ENCODE measurements around the gene MEGF6. TPM values are rescaled to one million over a fixed set of nuclear protein-coding genes. Genes with fewer than 3 reads are reported as not detected.

The MEGF6 gene
- total RNA-seq, 2 donors from 2014 or later = 273 to 304 TPM

DNA sequence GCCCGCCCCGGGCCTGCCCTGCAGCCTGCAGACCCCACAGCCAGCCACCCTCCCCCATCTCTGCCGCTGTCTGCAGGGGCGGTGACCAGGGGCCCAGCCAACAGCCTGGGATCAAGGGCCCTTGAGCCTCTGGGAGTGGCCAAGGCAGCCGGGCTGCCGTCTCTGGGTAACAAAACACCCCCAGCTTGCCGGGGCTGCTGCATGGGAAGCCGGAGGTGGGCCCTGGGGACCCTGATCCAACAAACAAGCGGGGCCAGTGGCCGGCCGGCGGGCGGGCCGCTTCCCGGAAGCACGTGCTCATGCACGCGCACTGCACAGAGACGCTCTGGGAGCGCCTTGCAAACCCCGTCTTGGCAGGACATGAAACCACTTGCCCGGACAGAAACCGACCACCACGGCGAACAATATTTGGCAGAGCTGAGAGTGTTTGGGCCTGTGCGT, 13.2 kb downstream of the MEGF6 start:
- DNase-seq (ENCODE audit: low spot score) (no peak), ATAC-seq (ENCODE audit: insufficient number of reproducible peaks, low FRiP score, low read depth) (no peak)
- Histone ChIP-seq H3K9me3 (no peaks in the 10 kb centered on the region), H3K27me3 (replicated peaks; ENCODE audit: insufficient read depth) (no peaks in the 10 kb centered on the region), H3K27ac (no peak overlapping the region), H3K36me3 (no peaks in the 10 kb centered on the region), H3K4me1 (ENCODE audit: control insufficient read depth in 1 of 2, low read depth in 2 of 2) (no peaks in the 10 kb centered on the region), H3K4me3 (no peak overlapping the region)
- TF ChIP-seq, protein P1, sequence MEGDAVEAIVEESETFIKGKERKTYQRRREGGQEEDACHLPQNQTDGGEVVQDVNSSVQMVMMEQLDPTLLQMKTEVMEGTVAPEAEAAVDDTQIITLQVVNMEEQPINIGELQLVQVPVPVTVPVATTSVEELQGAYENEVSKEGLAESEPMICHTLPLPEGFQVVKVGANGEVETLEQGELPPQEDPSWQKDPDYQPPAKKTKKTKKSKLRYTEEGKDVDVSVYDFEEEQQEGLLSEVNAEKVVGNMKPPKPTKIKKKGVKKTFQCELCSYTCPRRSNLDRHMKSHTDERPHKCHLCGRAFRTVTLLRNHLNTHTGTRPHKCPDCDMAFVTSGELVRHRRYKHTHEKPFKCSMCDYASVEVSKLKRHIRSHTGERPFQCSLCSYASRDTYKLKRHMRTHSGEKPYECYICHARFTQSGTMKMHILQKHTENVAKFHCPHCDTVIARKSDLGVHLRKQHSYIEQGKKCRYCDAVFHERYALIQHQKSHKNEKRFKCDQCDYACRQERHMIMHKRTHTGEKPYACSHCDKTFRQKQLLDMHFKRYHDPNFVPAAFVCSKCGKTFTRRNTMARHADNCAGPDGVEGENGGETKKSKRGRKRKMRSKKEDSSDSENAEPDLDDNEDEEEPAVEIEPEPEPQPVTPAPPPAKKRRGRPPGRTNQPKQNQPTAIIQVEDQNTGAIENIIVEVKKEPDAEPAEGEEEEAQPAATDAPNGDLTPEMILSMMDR (IDR thresholded peaks at IDR 0.05) = no peak

DNA sequence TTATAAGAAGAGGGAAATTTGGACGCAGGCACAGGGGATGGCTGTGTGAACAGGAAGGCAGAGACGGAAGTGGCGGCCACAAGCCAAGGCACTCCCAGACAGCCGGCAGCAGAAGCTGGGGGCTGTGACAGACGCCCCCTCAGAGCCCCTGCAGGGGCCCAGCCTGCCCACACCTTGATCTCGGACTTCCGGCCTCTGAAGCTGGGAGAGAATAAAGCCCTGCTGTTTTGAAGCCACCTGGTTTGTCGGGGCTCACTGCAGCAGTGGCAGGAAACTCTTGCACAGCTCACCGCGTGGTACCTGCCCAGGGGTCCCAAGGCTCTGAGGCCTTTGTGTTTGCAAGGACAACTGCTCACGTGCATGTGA, 13.7 kb downstream of the MEGF6 start:
- H3K9me3 ChIP-seq = no peaks in the 10 kb centered on the region
- TF ChIP-seq, protein P1 (IDR thresholded peaks at IDR 0.05) = no peak
- H3K27ac ChIP-seq = no peak overlapping the region
- no peak for DNase-seq (ENCODE audit: low spot score)
- H3K27me3 ChIP-seq (replicated peaks; ENCODE audit: insufficient read depth) = no peaks in the 10 kb centered on the region
- H3K4me1 ChIP-seq (ENCODE audit: control insufficient read depth in 1 of 2, low read depth in 2 of 2) = no peaks in the 10 kb centered on the region
- H3K4me3 ChIP-seq = no peak overlapping the region
- ATAC-seq (ENCODE audit: insufficient number of reproducible peaks, low FRiP score, low read depth) = no peak
- H3K36me3 ChIP-seq = no peaks in the 10 kb centered on the region

DNA sequence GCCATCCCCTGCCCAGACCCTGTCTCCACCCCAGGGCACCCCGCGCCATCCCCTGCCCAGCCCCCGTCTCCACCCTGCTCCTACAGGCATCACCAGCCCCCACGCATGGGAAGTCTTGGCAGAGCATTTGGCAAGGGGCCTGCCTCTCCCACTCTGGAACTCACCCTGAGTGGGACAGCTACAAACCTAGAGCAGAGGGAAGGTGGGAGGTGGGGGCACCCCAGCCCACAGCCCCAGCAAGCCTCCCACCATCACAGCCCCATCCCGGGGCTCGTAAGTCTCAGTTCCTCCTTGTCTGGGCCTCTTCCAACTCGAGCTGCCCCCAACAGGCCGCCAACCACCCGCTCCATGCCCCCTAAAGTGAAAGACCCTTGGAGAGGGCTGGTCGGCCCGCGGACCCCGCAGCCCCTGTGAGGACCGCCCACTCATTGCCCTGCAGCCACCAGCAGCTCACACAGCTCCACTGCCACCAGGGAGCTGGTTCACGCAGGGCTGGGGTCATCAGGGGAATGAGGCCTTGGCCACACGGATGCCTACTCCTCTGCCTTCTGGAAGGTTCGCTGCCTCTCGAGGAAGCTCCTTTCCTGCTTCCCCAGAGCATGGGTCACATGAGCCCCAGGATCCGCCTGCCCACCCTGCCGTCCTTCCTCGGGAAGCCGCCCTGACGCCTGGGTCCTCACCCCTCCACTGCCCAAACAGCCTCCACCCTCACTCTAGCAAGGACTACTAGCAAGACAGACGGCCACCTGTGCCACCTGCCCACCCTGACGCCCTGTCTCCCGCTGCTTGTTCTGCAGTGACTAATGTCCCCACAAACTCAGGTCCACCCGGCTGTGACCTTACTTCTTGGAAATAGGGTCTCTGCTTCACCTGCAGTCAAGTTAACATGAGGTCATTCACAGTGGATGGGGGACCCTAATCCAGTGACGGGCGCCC, 14.4 kb downstream of the MEGF6 start:
- TF ChIP-seq, protein P1 (IDR thresholded peaks at IDR 0.05) = no peak
- Histone ChIP-seq H3K27ac (no peak overlapping the region), H3K9me3 (no peaks in the 10 kb centered on the region), H3K36me3 (no peaks in the 10 kb centered on the region), H3K27me3 (replicated peaks; ENCODE audit: insufficient read depth) (no peaks in the 10 kb centered on the region), H3K4me1 (ENCODE audit: control insufficient read depth in 1 of 2, low read depth in 2 of 2) (no peaks in the 10 kb centered on the region), H3K4me3 (no peak overlapping the region)
- DNase-seq (ENCODE audit: low spot score) (no peak), ATAC-seq (ENCODE audit: insufficient number of reproducible peaks, low FRiP score, low read depth) (no peak)

DNA sequence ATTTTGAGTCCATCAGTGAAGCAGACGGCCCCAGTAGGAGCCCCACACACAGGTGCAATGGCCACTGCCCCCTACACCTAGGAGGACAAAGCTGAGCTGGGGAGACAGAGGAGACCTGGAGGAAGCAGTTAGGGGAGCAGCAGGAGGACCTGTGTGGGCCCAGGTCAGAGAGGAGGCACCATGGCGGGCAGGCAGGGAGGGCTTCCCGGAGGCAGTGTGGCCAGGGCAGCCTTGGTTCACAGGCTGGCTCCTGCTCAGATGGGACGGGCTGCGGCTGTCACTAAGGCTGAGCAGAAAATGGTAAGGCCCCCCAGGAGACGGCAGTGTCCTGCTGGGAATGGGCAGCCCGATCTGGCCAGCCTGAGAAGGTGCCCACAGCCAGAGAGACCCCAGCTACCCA, 15.4 kb downstream of the MEGF6 start:
- Histone ChIP-seq H3K9me3 (no peaks in the 10 kb centered on the region), H3K27me3 (replicated peaks; ENCODE audit: insufficient read depth) (no peaks in the 10 kb centered on the region), H3K4me1 (ENCODE audit: control insufficient read depth in 1 of 2, low read depth in 2 of 2) (no peaks in the 10 kb centered on the region), H3K4me3 (no peak overlapping the region), H3K36me3 (no peaks in the 10 kb centered on the region), H3K27ac (no peak overlapping the region)
- DNase-seq (ENCODE audit: low spot score) = no peak
- ATAC-seq (ENCODE audit: insufficient number of reproducible peaks, low FRiP score, low read depth) = no peak
- TF ChIP-seq, protein P1 (IDR thresholded peaks at IDR 0.05) = no peak

DNA sequence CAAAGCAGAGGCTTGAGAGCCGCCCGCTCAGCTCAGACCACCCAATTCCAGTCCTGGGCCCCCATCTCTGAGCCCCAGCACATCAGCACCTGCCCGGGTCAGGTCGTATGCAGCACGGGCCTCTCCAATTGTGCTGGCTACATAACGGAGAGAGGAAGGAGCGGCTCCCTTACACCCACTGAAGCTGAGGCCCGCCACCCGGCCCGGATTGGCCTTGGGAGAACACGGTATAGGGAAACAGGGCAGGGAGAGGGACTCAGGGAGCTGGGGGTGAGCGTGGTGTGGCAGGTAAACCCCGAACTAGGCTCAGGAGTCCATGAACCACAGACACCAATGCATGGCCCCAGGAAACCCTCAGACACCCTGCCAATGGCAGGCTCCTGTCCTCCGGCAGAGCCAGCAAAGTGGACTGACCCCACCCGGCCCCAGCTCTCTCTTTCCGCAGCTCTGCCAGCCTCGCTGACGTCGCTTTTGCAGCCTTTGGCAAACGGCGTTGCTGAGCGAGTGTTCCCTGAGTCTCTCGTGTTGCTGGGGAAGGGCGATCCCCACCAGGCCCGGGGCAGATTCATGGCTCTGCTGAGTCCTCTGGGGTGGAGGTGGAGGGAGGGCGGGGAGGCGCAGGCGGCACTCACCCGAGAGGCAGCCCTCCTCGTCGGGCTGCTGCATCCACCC, 16.5 kb downstream of the MEGF6 start:
- H3K9me3 ChIP-seq = no peaks in the 10 kb centered on the region
- TF ChIP-seq, protein P1 (IDR thresholded peaks at IDR 0.05) = no peak

More for the DNA sequence above, 16.5 kb downstream of the MEGF6 start:
- no peaks in the 10 kb centered on the region for H3K36me3 ChIP-seq
- H3K27ac ChIP-seq = no peak overlapping the region
- no peaks in the 10 kb centered on the region for H3K27me3 ChIP-seq (replicated peaks; ENCODE audit: insufficient read depth)
- ATAC-seq (ENCODE audit: insufficient number of reproducible peaks, low FRiP score, low read depth) (no peak), DNase-seq (ENCODE audit: low spot score) (no peak)
- no peak overlapping the region for H3K4me3 ChIP-seq
- H3K4me1 ChIP-seq (ENCODE audit: control insufficient read depth in 1 of 2, low read depth in 2 of 2) = no peaks in the 10 kb centered on the region

Data from thoracic aorta (tissue), 2 donors.